ENCODE measurements around the gene IPO5.

GRCh38 chr13:97945792-97946419 is 7.6 kb upstream of the IPO5 start:
- TF ChIP-seq CTCF (IDR thresholded peaks at IDR 0.05) = no peak
- TF ChIP-seq POLR2A (IDR thresholded peaks at IDR 0.05) = no peak
